ENCODE data around the gene NPIPB13.
"Not testable (repeated sequence)": the region's sequence is repeated elsewhere in the genome, so short reads cannot be mapped to it uniquely, and the experiment has no call there.

Gene NPIPB13

DNA sequence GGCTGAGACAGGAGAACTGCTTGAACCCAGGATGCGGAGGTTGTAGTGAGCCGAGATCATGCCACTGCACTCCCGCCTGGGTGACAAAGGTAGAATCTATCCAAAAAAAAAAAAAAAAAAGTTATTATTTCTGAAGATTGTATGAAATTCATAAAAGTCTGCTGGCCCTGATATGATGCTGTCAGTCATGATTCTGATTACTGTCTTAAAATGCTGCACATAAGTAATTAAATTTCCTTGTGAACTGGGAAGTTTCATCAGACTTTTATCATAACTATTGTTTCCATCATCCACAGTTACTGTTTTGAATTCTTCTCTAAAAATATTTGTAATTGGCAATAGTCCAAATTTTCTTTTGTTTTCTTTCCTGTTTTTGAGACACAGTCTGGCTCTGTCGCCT, at the start of gene NPIPB13:
NPIPB13 (minus strand) TSS at position 101 of the 400 bp plus-strand sequence. CDS start 2,906 bp downstream, outside the sequence.
- not testable (repeated sequence) for DNase-seq (ENCODE audit: low read depth in 2 of 2)

- DNase-seq (ENCODE audit: low read depth in 2 of 2): not testable (repeated sequence)
These were observed 34.1 kb upstream of the NPIPB13 start for GRCh38 chr16:30282357-30282756.

DNA sequence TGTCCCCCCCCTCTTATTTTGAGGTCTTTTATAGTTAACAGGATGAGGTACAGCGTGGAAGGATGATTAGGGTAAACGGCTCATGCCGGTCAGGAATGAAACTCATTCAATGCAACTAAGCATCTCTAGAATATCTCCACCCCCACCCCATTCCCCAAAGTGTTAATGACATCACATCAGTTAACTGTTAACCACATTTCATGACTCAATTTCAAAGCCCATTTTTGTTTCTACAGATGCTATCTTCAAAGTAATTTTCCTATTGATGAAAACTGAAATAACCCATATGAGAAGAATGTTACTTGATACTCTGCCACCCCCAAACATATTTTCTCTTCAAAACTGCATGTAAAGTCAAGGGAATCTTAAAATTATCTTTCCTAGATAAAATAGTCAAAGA, 30.2 kb upstream of the NPIPB13 start:
- not testable (repeated sequence) for DNase-seq (ENCODE audit: low read depth in 2 of 2)

DNA sequence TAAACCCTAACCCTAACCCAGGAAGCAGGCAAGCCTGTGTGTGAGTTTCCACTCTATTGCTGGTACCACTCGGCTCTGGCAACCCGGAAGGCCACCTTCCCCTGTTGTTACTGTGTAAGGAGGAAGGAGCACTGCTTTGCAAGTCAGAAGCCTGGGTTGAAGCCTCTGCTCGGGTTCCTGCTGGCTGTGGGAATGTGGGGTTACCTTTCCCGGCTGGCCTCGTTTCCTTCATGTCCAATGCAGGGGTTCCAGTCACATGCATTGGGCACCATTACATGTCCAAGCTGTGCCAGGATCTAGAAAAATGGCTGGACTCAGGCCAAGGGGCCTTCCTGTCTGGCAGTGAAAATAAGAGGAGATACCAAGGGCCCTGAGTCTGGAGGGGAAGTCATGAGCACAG, 31.2 kb downstream of the NPIPB13 start:
- not testable (repeated sequence) for DNase-seq (ENCODE audit: low read depth in 2 of 2)

GRCh38 chr16:30211414-30211813, 36.9 kb downstream of the NPIPB13 start:
- not testable (repeated sequence) for DNase-seq (ENCODE audit: low read depth in 2 of 2)

- not testable (repeated sequence) for DNase-seq (ENCODE audit: low read depth in 2 of 2)
These were observed 39.2 kb downstream of the NPIPB13 start for GRCh38 chr16:30209032-30209431.

DNA sequence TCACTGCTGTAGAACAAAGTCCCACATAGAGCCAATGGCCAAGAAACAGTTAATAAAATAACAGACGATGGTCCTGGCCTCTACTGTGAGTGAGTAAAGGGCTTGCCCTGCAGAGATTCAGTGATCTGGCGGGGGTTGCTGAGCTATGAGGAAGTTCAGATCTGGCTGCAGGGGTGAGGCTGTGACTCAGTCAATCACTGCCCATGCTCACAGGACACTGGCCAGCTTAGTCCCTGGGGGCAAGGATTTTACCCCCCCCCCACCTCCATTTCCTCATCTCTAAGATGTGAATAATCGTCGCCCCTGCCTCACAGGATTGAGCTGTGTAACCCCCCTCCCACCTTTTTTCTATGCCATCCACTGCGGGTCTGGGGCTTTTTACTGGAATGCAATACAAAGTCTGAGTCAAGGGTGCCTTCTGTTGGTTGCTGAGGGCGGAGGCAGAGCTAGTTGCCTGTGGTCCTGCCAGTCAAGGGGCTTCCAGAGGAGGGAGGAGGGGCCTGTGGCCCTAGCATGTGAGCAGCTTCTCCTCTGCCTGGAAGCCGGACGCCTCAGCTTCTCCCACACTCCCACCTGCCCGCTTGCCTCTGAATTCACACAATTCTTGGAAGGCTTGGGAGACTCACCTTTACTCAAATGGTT, 41.1 kb downstream of the NPIPB13 start:
- not testable (repeated sequence) for DNase-seq (ENCODE audit: low read depth in 2 of 2)

DNA sequence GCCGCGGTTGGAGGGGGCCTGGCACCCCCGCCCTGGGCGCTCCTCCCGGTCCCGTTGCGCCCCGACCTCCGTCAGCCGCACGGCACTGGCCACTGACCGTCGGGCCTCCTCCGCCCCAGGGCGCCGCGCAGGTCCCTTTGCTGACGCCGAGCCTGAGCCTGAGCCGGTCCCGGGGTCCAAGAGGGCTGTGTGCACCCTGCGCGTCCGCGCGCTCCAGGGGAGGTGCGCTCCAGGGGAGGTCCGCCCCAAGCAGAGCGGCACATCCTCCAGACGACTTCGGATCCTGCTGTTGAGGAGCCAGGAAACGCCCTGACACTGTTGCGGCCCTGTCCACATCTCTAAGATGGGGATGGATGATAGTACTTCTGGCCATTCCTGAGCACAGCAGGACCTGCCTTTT, 42.0 kb downstream of the NPIPB13 start:
- not testable (repeated sequence) for DNase-seq (ENCODE audit: low read depth in 2 of 2)

- not testable (repeated sequence) for DNase-seq (ENCODE audit: low read depth in 2 of 2)
These were observed 42.6 kb downstream of the NPIPB13 start for GRCh38 chr16:30205541-30206236.

GRCh38 chr16:30199608-30200343, 48.5 kb downstream of the NPIPB13 start:
- DNase-seq (ENCODE audit: low read depth in 2 of 2): not testable (repeated sequence)

DNA sequence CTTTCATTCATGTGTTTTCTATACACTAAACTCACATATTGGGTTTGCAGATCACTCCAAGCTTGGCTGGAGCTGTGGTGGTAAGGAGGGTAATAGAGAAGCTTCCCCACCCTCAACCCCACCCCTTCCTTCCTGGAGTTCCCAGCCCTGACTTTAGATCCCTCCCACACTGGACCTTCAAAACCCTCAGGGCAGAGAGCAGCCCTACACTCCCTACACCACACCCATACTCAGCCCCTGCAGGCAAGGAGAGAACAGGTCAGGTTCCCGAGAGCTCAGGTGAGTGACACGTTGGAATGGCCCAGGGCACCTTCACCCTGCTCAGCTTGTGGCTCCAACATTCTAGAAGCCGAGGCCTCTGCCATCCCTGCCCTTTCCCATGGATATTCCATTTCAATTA, 49.2 kb downstream of the NPIPB13 start, which contains the start of gene SULT1A3:
SULT1A3 (plus strand) TSS at position 207 of the 400 bp plus-strand sequence. CDS start 1,474 bp downstream, outside the sequence.
- DNase-seq (ENCODE audit: low read depth in 2 of 2): not testable (repeated sequence)
